Measurements from ENCODE around the gene FBLN1.

DNA sequence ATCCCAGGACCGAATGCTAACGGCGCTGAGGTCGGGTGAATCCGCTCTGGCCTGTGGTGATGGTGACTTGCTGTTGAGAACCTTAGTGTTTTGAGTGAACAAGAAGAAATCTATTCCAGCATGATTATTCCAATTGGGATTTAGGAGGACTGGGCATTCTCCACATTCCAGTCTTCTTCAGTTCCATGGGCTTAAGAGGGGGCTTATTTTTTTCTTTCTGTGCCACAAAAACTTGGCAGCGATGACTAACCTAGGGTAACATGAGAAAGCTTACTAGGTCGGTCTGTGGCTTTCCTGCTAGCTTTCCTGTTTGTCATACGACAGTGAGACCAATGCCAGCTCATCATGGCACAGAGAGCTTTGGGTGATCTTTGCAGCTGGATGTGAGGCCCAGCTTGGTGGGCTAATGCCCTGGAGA lies 106.1 kb downstream of the FBLN1 start:
- TF ChIP-seq, protein P1, sequence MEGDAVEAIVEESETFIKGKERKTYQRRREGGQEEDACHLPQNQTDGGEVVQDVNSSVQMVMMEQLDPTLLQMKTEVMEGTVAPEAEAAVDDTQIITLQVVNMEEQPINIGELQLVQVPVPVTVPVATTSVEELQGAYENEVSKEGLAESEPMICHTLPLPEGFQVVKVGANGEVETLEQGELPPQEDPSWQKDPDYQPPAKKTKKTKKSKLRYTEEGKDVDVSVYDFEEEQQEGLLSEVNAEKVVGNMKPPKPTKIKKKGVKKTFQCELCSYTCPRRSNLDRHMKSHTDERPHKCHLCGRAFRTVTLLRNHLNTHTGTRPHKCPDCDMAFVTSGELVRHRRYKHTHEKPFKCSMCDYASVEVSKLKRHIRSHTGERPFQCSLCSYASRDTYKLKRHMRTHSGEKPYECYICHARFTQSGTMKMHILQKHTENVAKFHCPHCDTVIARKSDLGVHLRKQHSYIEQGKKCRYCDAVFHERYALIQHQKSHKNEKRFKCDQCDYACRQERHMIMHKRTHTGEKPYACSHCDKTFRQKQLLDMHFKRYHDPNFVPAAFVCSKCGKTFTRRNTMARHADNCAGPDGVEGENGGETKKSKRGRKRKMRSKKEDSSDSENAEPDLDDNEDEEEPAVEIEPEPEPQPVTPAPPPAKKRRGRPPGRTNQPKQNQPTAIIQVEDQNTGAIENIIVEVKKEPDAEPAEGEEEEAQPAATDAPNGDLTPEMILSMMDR (IDR thresholded peaks at IDR 0.05) = no peak
- no peak for TF ChIP-seq POLR2A (IDR thresholded peaks at IDR 0.05)
